Mesenchymal stem cell (in vitro differentiated cells and primary cell): Measurements from ENCODE around the gene NOC4L.

Source experiments
- DNase-seq: peaks from one replicate; pipeline ENCODE4 v3.0.0-alpha.2; 2013
- H2AFZ ChIP-seq: one replicate; pipeline ENCODE4 v1.6.1; 2013; ENCODE audit warnings: low read depth, mild to moderate bottlenecking, control low read depth, inconsistent platforms, low read length, moderate library complexity
- H2AK5ac ChIP-seq: 2 replicates; pipeline ENCODE4 v1.6.1; 2013; ENCODE audit warnings: low read length, moderate library complexity, mild to moderate bottlenecking, inconsistent platforms; ENCODE audit not compliant: severe bottlenecking
- H2BK120ac ChIP-seq: one replicate; pipeline ENCODE4 v1.6.1; 2013; ENCODE audit warnings: low read depth, mild to moderate bottlenecking, inconsistent platforms, low read length, moderate library complexity
- H2BK12ac ChIP-seq, 2 experiments: one replicate each; pipeline ENCODE4 v1.6.1; 2013; ENCODE audit warnings: inconsistent platforms in 2 of 2, low read length in 2 of 2, mild to moderate bottlenecking in 2 of 2, moderate library complexity in 2 of 2, control low read depth in 1 of 2
- H2BK15ac ChIP-seq: one replicate; pipeline ENCODE4 v1.6.1; 2013; ENCODE audit warnings: mild to moderate bottlenecking, low read depth, inconsistent platforms; ENCODE audit not compliant: poor library complexity, severe bottlenecking
- H2BK5ac ChIP-seq: 2 replicates; pipeline ENCODE4 v1.6.1; 2013; ENCODE audit warnings: low read depth, mild to moderate bottlenecking, low read length, control low read depth, inconsistent platforms; ENCODE audit not compliant: poor library complexity, severe bottlenecking
- H3K14ac ChIP-seq, 2 experiments: one replicate each; pipeline ENCODE4 v1.6.1; 2013; ENCODE audit warnings: inconsistent platforms in 2 of 2, low read length in 2 of 2, control low read depth in 1 of 2, mild to moderate bottlenecking in 1 of 2, moderate library complexity in 1 of 2
- H3K18ac ChIP-seq, 2 experiments: one replicate each; pipeline ENCODE4 v1.6.1; 2013; ENCODE audit warnings: inconsistent platforms in 2 of 2, low read length in 2 of 2, control low read depth in 1 of 2, low read depth in 1 of 2, mild to moderate bottlenecking in 1 of 2
- H3K23ac ChIP-seq, 2 experiments: one replicate each; pipeline ENCODE4 v1.6.1; 2013; ENCODE audit warnings: inconsistent platforms in 2 of 2, low read length in 2 of 2, mild to moderate bottlenecking in 2 of 2, moderate library complexity in 2 of 2, control low read depth in 1 of 2
- H3K27ac ChIP-seq: 2 replicates; pipeline ENCODE4 v1.5.1; 2013; ENCODE audit warnings: mild to moderate bottlenecking, moderate library complexity, low read length, control low read depth, inconsistent platforms; ENCODE audit not compliant: poor library complexity, severe bottlenecking
- H3K27me3 ChIP-seq, 2 experiments: 2 replicates each; pipeline versions ENCODE4 v1.6.1 to v1.7.0; 2013; ENCODE audit warnings: low read length in 2 of 2, mild to moderate bottlenecking in 2 of 2, moderate library complexity in 2 of 2, control low read depth in 1 of 2, inconsistent platforms in 1 of 2; ENCODE audit not compliant: control insufficient read depth in 1 of 2, insufficient read depth in 1 of 2
- H3K36me3 ChIP-seq, 2 experiments: 2 replicates each; pipeline versions ENCODE4 v1.6.1 to v1.7.0; 2013; ENCODE audit warnings: low read length in 2 of 2, control low read depth in 1 of 2, inconsistent platforms in 1 of 2, low read depth in 1 of 2, mild to moderate bottlenecking in 1 of 2; ENCODE audit not compliant: insufficient read depth in 2 of 2, control insufficient read depth in 1 of 2
- H3K4ac ChIP-seq, 2 experiments: one replicate each; pipeline ENCODE4 v1.6.1; 2013; ENCODE audit warnings: inconsistent platforms in 2 of 2, low read length in 2 of 2, mild to moderate bottlenecking in 2 of 2, moderate library complexity in 2 of 2, control low read depth in 1 of 2, low read depth in 1 of 2
- H3K4me1 ChIP-seq: 2 replicates; pipeline ENCODE4 v1.6.1; 2013; ENCODE audit warnings: low read depth, low read length, control low read depth; ENCODE audit not compliant: control insufficient read depth, insufficient read depth
- H3K4me2 ChIP-seq: 2 replicates; pipeline ENCODE4 v1.6.1; 2013; ENCODE audit warnings: low read length, mild to moderate bottlenecking, inconsistent platforms; ENCODE audit not compliant: poor library complexity, severe bottlenecking
- H3K4me3 ChIP-seq, 2 experiments: 2 replicates each; pipeline versions ENCODE4 v1.5.1 to v1.7.0; 2013; ENCODE audit warnings: low read length in 2 of 2, mild to moderate bottlenecking in 2 of 2, control low read depth in 1 of 2, low read depth in 1 of 2; ENCODE audit not compliant: insufficient read depth in 1 of 2
- H3K79me1 ChIP-seq: replicated peaks from 2 replicates; pipeline ENCODE4 v1.6.1; 2013; ENCODE audit warnings: mild to moderate bottlenecking, control low read depth, low read length, inconsistent platforms; ENCODE audit not compliant: poor library complexity, severe bottlenecking
- H3K9ac ChIP-seq: 2 replicates; pipeline ENCODE4 v1.7.0; 2013; ENCODE audit warnings: mild to moderate bottlenecking, low read length, moderate library complexity
- H3K9me3 ChIP-seq: 2 replicates; pipeline ENCODE4 v1.7.0; 2013; ENCODE audit warnings: mild to moderate bottlenecking, low read length; ENCODE audit not compliant: control insufficient read depth
- H4K8ac ChIP-seq: one replicate; pipeline ENCODE4 v1.6.1; 2013; ENCODE audit warnings: inconsistent platforms, mild to moderate bottlenecking, low read length, moderate library complexity
- H4K91ac ChIP-seq: one replicate; pipeline ENCODE4 v1.6.1; 2013; ENCODE audit warnings: mild to moderate bottlenecking, low read length, inconsistent platforms
- WGBS: methylation state at CpG from one replicate; pipeline ENCODE4 v1.1.7; 2013; ENCODE audit warnings: mixed read lengths; 5-methylcytosine and 5-hydroxymethylcytosine counted together

Gene NOC4L

GRCh38 chr12:132161036-132161781 is 17.0 kb downstream of the NOC4L start:
- H2BK5ac ChIP-seq = no peak overlapping the region
- no peak overlapping the region for H4K8ac ChIP-seq
- H2BK15ac ChIP-seq = no peak overlapping the region
- H3K27me3 ChIP-seq = peaks cover 0 to 48% of the 10 kb centered on the region in 2 experiments
- H3K18ac ChIP-seq = no peak overlapping the region
- H3K14ac ChIP-seq = no peak overlapping the region
- no peak overlapping the region for H2BK12ac ChIP-seq
- H3K4ac ChIP-seq = no peak overlapping the region
- no peaks in the 10 kb centered on the region for H3K79me1 ChIP-seq
- 78% methylated on average over 14 of the region's 14 CpGs for WGBS
- H3K36me3 ChIP-seq = peaks cover 22 to 31% of the 10 kb centered on the region in 2 experiments
- H2BK120ac ChIP-seq = no peak overlapping the region
- no peak overlapping the region for H3K4me2 ChIP-seq
- H3K9ac ChIP-seq = no peak overlapping the region
- no peak for DNase-seq
- H2AFZ ChIP-seq = no peak overlapping the region
- H3K23ac ChIP-seq = no peak overlapping the region
- H4K91ac ChIP-seq = no peak overlapping the region
- H3K4me3 ChIP-seq = no peak overlapping the region
- H2AK5ac ChIP-seq = no peak overlapping the region
- peaks cover 4% of the 10 kb centered on the region for H3K4me1 ChIP-seq
- H3K9me3 ChIP-seq = no peaks in the 10 kb centered on the region
- no peak overlapping the region for H3K27ac ChIP-seq

- Histone ChIP-seq H4K8ac (no peak overlapping the region), H2BK5ac (no peak overlapping the region), H3K18ac (no peak overlapping the region), H2BK120ac (no peak overlapping the region), H3K27me3 (peaks cover 0 to 49% of the 10 kb centered on the region in 2 experiments), H2BK12ac (no peak overlapping the region), H4K91ac (no peak overlapping the region), H3K4ac (no peak overlapping the region), H2AFZ (no peak overlapping the region), H3K23ac (no peak overlapping the region), H3K4me1 (peaks cover 2% of the 10 kb centered on the region), H3K79me1 (no peaks in the 10 kb centered on the region), H3K9ac (peak overlapping the region; percentile 51), H3K9me3 (no peaks in the 10 kb centered on the region), H3K36me3 (peaks cover 14 to 23% of the 10 kb centered on the region in 2 experiments), H3K4me2 (no peak overlapping the region), H3K4me3 (no peak overlapping the region), H2BK15ac (no peak overlapping the region), H3K27ac (no peak overlapping the region), H2AK5ac (no peak overlapping the region), H3K14ac (no peak overlapping the region)
- WGBS = 84% methylated on average over 17 of the region's 17 CpGs
- DNase-seq = no peak
Observed at GRCh38 chr12:132161796-132162507, 17.7 kb downstream of the NOC4L start.

DNA sequence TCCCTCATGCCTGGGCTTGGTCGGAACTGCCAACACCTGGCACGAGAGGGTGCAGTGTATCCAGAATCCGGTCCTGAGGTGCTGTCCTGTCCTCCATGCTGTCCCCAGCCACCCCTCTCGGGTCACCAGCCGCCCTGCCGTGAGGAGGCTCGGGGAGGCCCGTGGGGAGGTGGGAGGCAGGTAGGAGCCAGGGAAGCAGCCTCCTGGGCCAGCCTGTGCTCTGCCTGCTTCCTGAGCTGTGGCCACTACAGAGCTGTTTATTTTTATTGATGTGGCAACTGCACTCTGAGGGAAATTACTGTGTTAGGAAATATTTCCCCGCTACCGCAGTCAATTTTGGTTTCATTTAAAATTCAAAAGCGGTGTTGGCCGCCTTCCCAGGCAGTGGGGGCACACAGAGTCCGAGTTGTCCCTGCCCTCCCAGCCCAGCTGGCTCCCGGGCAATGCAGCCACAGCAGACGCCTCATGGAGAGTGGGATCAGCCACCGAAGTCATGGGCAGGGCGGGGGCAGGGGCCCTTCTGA is 18.3 kb downstream of the NOC4L start:
- Histone ChIP-seq H3K79me1 (no peaks in the 10 kb centered on the region), H2BK12ac (no peak overlapping the region), H3K23ac (no peak overlapping the region), H3K4me3 (peak overlapping the region in 1 of 2 experiments; percentile 63), H2BK120ac (no peak overlapping the region), H3K36me3 (peaks cover 8 to 17% of the 10 kb centered on the region in 2 experiments), H3K4ac (no peak overlapping the region), H3K18ac (no peak overlapping the region), H3K14ac (no peak overlapping the region), H3K27ac (no peak overlapping the region), H3K4me1 (peaks cover 2% of the 10 kb centered on the region), H3K9me3 (no peaks in the 10 kb centered on the region), H4K8ac (no peak overlapping the region), H3K9ac (peak overlapping the region; percentile 51), H2BK15ac (no peak overlapping the region), H2AK5ac (no peak overlapping the region), H2AFZ (no peak overlapping the region), H4K91ac (peak overlapping the region; percentile 59), H2BK5ac (no peak overlapping the region), H3K27me3 (peaks cover 0 to 54% of the 10 kb centered on the region in 2 experiments), H3K4me2 (no peak overlapping the region)
- peak; percentile 74 for DNase-seq
- WGBS = 67% methylated on average over 16 of the region's 17 CpGs
